GM12872 (cell line): ENCODE data around the gene TEX44.

Experiments used
- CTCF ChIP-seq: IDR thresholded peaks from 3 replicates; pipeline ENCODE4 v1.5.1; 2011; ENCODE audit warnings: low read depth, mild to moderate bottlenecking, low read length, moderate library complexity; ENCODE audit not compliant: insufficient read depth

The TEX44 gene

GRCh38 chr2:231627384-231628120, 34.9 kb downstream of the TEX44 start:
- no peak for TF ChIP-seq CTCF

DNA sequence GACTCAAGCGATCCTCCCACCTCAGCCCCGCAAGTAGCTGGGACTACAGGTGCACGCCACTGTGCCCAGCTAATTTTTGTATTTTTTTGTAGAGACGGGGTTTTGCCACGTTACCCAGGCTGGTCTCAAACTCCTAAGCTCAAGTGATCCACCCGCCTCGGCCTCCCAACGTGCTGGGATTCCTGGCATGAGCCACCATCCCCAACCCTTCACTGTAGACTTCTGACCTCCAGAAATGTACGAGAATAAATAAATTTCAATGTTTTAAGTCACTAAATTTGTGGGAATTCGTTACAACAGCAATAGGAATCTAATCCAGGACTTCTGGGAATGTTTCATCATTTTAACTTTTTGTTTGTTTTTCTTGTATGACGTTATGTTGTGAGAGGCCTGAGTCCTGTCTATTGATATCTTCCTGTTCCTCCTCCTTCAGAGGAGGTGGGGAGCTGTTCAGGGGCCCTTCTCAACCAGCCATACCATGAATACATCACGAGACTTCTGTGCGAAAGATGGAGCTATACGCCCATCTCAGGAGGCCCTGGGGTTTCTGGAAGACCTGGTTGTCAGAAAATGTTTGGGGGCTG, 40.0 kb downstream of the TEX44 start:
- no peak for TF ChIP-seq CTCF

- no peak for TF ChIP-seq CTCF
Observed at GRCh38 chr2:231633241-231633976, 40.7 kb downstream of the TEX44 start.

- no peak for TF ChIP-seq CTCF
Observed at GRCh38 chr2:231634412-231634811, 41.7 kb downstream of the TEX44 start.

- TF ChIP-seq CTCF: no peak
Observed at GRCh38 chr2:231634951-231635875, 42.5 kb downstream of the TEX44 start.

- TF ChIP-seq CTCF: no peak
Observed at GRCh38 chr2:231640241-231640640, 47.6 kb downstream of the TEX44 start.
